Mesodermal cell (in vitro differentiated cells): ENCODE measurements around the gene COPA.

ENCODE experiments used
- H3K27ac ChIP-seq: 2 replicates; pipeline ENCODE4 v1.7.0; 2013; ENCODE audit warnings: mild to moderate bottlenecking, low read depth, low read length, moderate library complexity; ENCODE audit not compliant: severe bottlenecking
- H3K36me3 ChIP-seq: 2 replicates; pipeline ENCODE4 v1.7.1; 2013; ENCODE audit warnings: mild to moderate bottlenecking, low read length, moderate library complexity; ENCODE audit not compliant: control insufficient read depth, insufficient read depth
- H3K4me1 ChIP-seq: one replicate; pipeline ENCODE4 v1.7.1; 2013; ENCODE audit warnings: mild to moderate bottlenecking, low read length; ENCODE audit not compliant: insufficient read depth, control insufficient read depth, poor library complexity, severe bottlenecking
- H3K4me3 ChIP-seq: 2 replicates; pipeline ENCODE4 v1.7.0; 2013; ENCODE audit warnings: low read length, control low read depth, mild to moderate bottlenecking; ENCODE audit not compliant: insufficient read depth, poor library complexity, severe bottlenecking; ENCODE audit errors: extremely low read depth
- H3K9me3 ChIP-seq: 2 replicates; pipeline ENCODE4 v1.7.1; 2013; ENCODE audit warnings: mild to moderate bottlenecking, low read length, moderate library complexity; ENCODE audit not compliant: control insufficient read depth
- WGBS, 2 experiments: methylation state at CpG; one replicate each; pipeline ENCODE4 v1.1.5; 2013; ENCODE audit warnings: missing lambda C conversion rate in 2 of 2; ENCODE audit not compliant: insufficient coverage in 2 of 2; 5-methylcytosine and 5-hydroxymethylcytosine counted together

The COPA gene

GRCh38 chr1:160346463-160346862, 3.4 kb upstream of the COPA start:
- 91 to 98% methylated on average over 5 to 8 of the region's 10 CpGs for WGBS, 2 experiments
- Histone ChIP-seq H3K36me3 (peaks cover 68% of the 10 kb centered on the region), H3K9me3 (no peaks in the 10 kb centered on the region)

GRCh38 chr1:160344936-160345335, 1.9 kb upstream of the COPA start:
- Histone ChIP-seq H3K4me3 (no peak overlapping the region), H3K4me1 (peaks cover 13% of the 10 kb centered on the region), H3K36me3 (peaks cover 61% of the 10 kb centered on the region), H3K9me3 (no peaks in the 10 kb centered on the region), H3K27ac (no peak overlapping the region)
- WGBS, 2 experiments, result 94 to 96% methylated on average over 5 of the region's 6 CpGs

More at GRCh38 chr1:160346463-160346862, 3.4 kb upstream of the COPA start:
- Histone ChIP-seq H3K27ac (no peak overlapping the region), H3K4me1 (peaks cover 6% of the 10 kb centered on the region), H3K4me3 (no peak overlapping the region)

GRCh38 chr1:160344241-160344640, 1.2 kb upstream of the COPA start:
- H3K27ac ChIP-seq, result no peak overlapping the region
- WGBS, 2 experiments, result 80 to 100% methylated on average over 1 to 3 of the region's 3 CpGs
- peaks cover 13% of the 10 kb centered on the region for H3K4me1 ChIP-seq
- peak overlapping the region; percentile 73 for H3K4me3 ChIP-seq
- H3K36me3 ChIP-seq, result peaks cover 61% of the 10 kb centered on the region
- no peaks in the 10 kb centered on the region for H3K9me3 ChIP-seq

GRCh38 chr1:160342526-160342925, 524 bp downstream of the COPA start:
- 0 to 3% methylated on average over 4 to 6 of the region's 7 CpGs for WGBS, 2 experiments
- no peaks in the 10 kb centered on the region for H3K9me3 ChIP-seq
- H3K27ac ChIP-seq, result peak overlapping the region; percentile 86
- H3K4me1 ChIP-seq, result peaks cover 13% of the 10 kb centered on the region
- H3K4me3 ChIP-seq, result peak overlapping the region; percentile 73
- H3K36me3 ChIP-seq, result peaks cover 63% of the 10 kb centered on the region

GRCh38 chr1:160340866-160341265, 2.2 kb downstream of the COPA start:
- Histone ChIP-seq H3K36me3 (peaks cover 65% of the 10 kb centered on the region), H3K4me1 (peaks cover 13% of the 10 kb centered on the region), H3K9me3 (no peaks in the 10 kb centered on the region), H3K27ac (no peak overlapping the region), H3K4me3 (peak overlapping the region; percentile 73)
- 84 to 85% methylated on average over 2 of the region's 2 CpGs for WGBS, 2 experiments

GRCh38 chr1:160340146-160340545, 2.9 kb downstream of the COPA start:
- Histone ChIP-seq H3K9me3 (no peaks in the 10 kb centered on the region), H3K4me1 (peaks cover 13% of the 10 kb centered on the region), H3K27ac (no peak overlapping the region), H3K36me3 (peaks cover 65% of the 10 kb centered on the region), H3K4me3 (no peak overlapping the region)
- 100% methylated on average over 1 of the region's 3 CpGs; no CpG with 5 or more reads in 1 of the 2 experiments for WGBS, 2 experiments

GRCh38 chr1:160338580-160338979, 4.5 kb downstream of the COPA start:
- peaks cover 8% of the 10 kb centered on the region for H3K4me1 ChIP-seq
- no peaks in the 10 kb centered on the region for H3K9me3 ChIP-seq
- WGBS, 2 experiments, result 96 to 100% methylated on average over 3 to 4 of the region's 4 CpGs
- no peak overlapping the region for H3K4me3 ChIP-seq
- H3K36me3 ChIP-seq, result peaks cover 71% of the 10 kb centered on the region
- no peak overlapping the region for H3K27ac ChIP-seq

- H3K4me1 ChIP-seq, result no peaks in the 10 kb centered on the region
- H3K4me3 ChIP-seq, result no peak overlapping the region
- peaks cover 96% of the 10 kb centered on the region for H3K36me3 ChIP-seq
- H3K9me3 ChIP-seq, result no peaks in the 10 kb centered on the region
- H3K27ac ChIP-seq, result no peak overlapping the region
These were observed 10.5 kb downstream of the COPA start for GRCh38 chr1:160332516-160332915.

GRCh38 chr1:160330119-160330518, 12.9 kb downstream of the COPA start:
- Histone ChIP-seq H3K9me3 (no peaks in the 10 kb centered on the region), H3K4me3 (no peak overlapping the region), H3K4me1 (no peaks in the 10 kb centered on the region), H3K27ac (no peak overlapping the region), H3K36me3 (peaks cover 96% of the 10 kb centered on the region)

GRCh38 chr1:160328184-160328583, 14.9 kb downstream of the COPA start:
- Histone ChIP-seq H3K4me3 (no peak overlapping the region), H3K9me3 (no peaks in the 10 kb centered on the region), H3K27ac (no peak overlapping the region), H3K36me3 (peaks cover 96% of the 10 kb centered on the region), H3K4me1 (no peaks in the 10 kb centered on the region)
- 90% methylated on average over 5 to 7 of the region's 8 CpGs for WGBS, 2 experiments

GRCh38 chr1:160326418-160326817, 16.6 kb downstream of the COPA start:
- no peaks in the 10 kb centered on the region for H3K9me3 ChIP-seq
- peaks cover 99% of the 10 kb centered on the region for H3K36me3 ChIP-seq
- H3K4me3 ChIP-seq, result no peak overlapping the region
- no peaks in the 10 kb centered on the region for H3K4me1 ChIP-seq
- WGBS, 2 experiments, result 94 to 96% methylated on average over 4 to 5 of the region's 5 CpGs
- no peak overlapping the region for H3K27ac ChIP-seq
